Endothelial cell of umbilical vein (primary cell): ENCODE results near the gene EXOC7. TPM values are rescaled to one million over a fixed set of nuclear protein-coding genes. Genes with fewer than 3 reads are reported as not detected.

Experiments
- BruUV-seq: library from RNA; stranded (reverse); fragments of 400-500 nt; replicated peaks from 2 replicates; lab custom pipeline; 2021; lab: Mats Ljungman, UMichigan
- CTCF ChIA-PET: fragments of 300-600, 350-600 bp; sonication (Branson Sonifier 250); formaldehyde crosslinking; loops from one replicate; lab custom pipeline; 2021; ENCODE audit warnings: antibody characterized with exemption, inconsistent platforms; lab: Charles Lee
- POLR2A ChIA-PET: fragments of 300-600, 350-600 bp; sonication (Branson Sonifier 250); formaldehyde crosslinking; loops from one replicate; lab custom pipeline; 2021; ENCODE audit warnings: antibody characterized with exemption, inconsistent platforms; lab: Charles Lee
- DNase-seq: peaks from one replicate; pipeline ENCODE4 v3.0.0-alpha.2; 2011; ENCODE audit warnings: low read depth, low spot score
- FAIRE-seq: peaks from 2 replicates; lab custom pipeline; 2011; peaks lifted over from hg19 to GRCh38; lab: Jason Lieb, UNC
- H2AFZ ChIP-seq: 2 replicates; pipeline ENCODE4 v1.6.0; 2012; ENCODE audit warnings: low read depth, low read length, control low read depth, inconsistent platforms
- H3K27ac ChIP-seq: 2 replicates; pipeline ENCODE4 v1.5.1; 2011; ENCODE audit warnings: low read depth, mild to moderate bottlenecking, control low read depth, low read length, moderate library complexity; ENCODE audit not compliant: insufficient read depth
- H3K27me3 ChIP-seq, 2 experiments: 2 replicates each; pipeline versions ENCODE4 v1.6.0 to v1.6.1; 2011; ENCODE audit warnings: low read length in 2 of 2, mixed read lengths in 1 of 2; ENCODE audit not compliant: control insufficient read depth in 2 of 2, insufficient read depth in 2 of 2
- H3K36me3 ChIP-seq, 2 experiments: 2 replicates in 1 of 2; 3 replicates in 1 of 2; pipeline ENCODE4 v1.5.1; 2011; ENCODE audit warnings: low read length in 2 of 2, mild to moderate bottlenecking in 1 of 2, moderate library complexity in 1 of 2; ENCODE audit not compliant: control insufficient read depth in 2 of 2, insufficient read depth in 2 of 2; ENCODE audit errors: extremely low read depth in 1 of 2
- H3K4me1 ChIP-seq: 3 replicates; pipeline ENCODE4 v1.5.1; 2011; ENCODE audit warnings: mild to moderate bottlenecking, low read length; ENCODE audit not compliant: control insufficient read depth, insufficient read depth; ENCODE audit errors: extremely low read depth
- H3K4me2 ChIP-seq: 2 replicates; pipeline ENCODE4 v1.6.1; 2011; ENCODE audit warnings: low read length, control low read depth, mixed read lengths; ENCODE audit not compliant: insufficient read depth
- H3K4me3 ChIP-seq, 3 experiments: fragments of 200-600 bp in 1 of 3; sonication (generic), shearing (Covaris generic) in 1 of 3; replicated peaks in 1 of 3; 2 replicates each; pipeline ENCODE4 v1.5.1; 2011 to 2016; ENCODE audit warnings: control low read depth in 3 of 3, low read length in 3 of 3, mild to moderate bottlenecking in 2 of 3, inconsistent platforms in 1 of 3, low read depth in 1 of 3, moderate library complexity in 1 of 3; ENCODE audit not compliant: insufficient read depth in 1 of 3
- H3K79me2 ChIP-seq: 2 replicates; pipeline ENCODE4 v1.6.0; 2012; ENCODE audit warnings: low read length, inconsistent platforms; ENCODE audit not compliant: control insufficient read depth, insufficient read depth
- H3K9ac ChIP-seq: replicated peaks from 2 replicates; pipeline ENCODE3; 2011; ENCODE audit warnings: low read length, control low read depth; ENCODE audit not compliant: insufficient read depth; ENCODE audit errors: extremely low read depth
- H3K9me1 ChIP-seq: replicated peaks from 3 replicates; pipeline ENCODE4 v1.6.0; 2011; ENCODE audit warnings: mild to moderate bottlenecking, low read length; ENCODE audit not compliant: control insufficient read depth, insufficient read depth; ENCODE audit errors: extremely low read depth
- H3K9me3 ChIP-seq: replicated peaks from 2 replicates; pipeline ENCODE4 v1.5.1; 2012; ENCODE audit warnings: low read length, inconsistent platforms; ENCODE audit not compliant: control insufficient read depth, insufficient read depth
- H4K20me1 ChIP-seq: replicated peaks from 2 replicates; pipeline ENCODE3; 2011; ENCODE audit warnings: mild to moderate bottlenecking, low read length; ENCODE audit not compliant: control insufficient read depth, insufficient read depth; ENCODE audit errors: extremely low read depth
- EZH2 ChIP-seq: IDR thresholded peaks from 2 replicates; pipeline ENCODE4 v1.6.1; 2012; ENCODE audit warnings: borderline replicate concordance, low read depth, mild to moderate bottlenecking, moderate library complexity, low read length, inconsistent platforms; ENCODE audit not compliant: severe bottlenecking
- FOS ChIP-seq: IDR thresholded peaks from 2 replicates; pipeline ENCODE4 v1.6.1; 2011; ENCODE audit warnings: mild to moderate bottlenecking, low read length, moderate library complexity, borderline replicate concordance; ENCODE audit not compliant: insufficient read depth
- GATA2 ChIP-seq: IDR thresholded peaks from 2 replicates; pipeline ENCODE4 v1.7.0; 2011; ENCODE audit warnings: low read depth, mild to moderate bottlenecking, moderate library complexity, mixed read lengths, low read length; ENCODE audit not compliant: insufficient read length, insufficient read depth
- JUN ChIP-seq: IDR thresholded peaks from 2 replicates; pipeline ENCODE4 v1.6.1; 2011; ENCODE audit warnings: borderline replicate concordance, low read depth; ENCODE audit not compliant: insufficient read length, insufficient read depth
- MYC ChIP-seq: IDR thresholded peaks from one replicate; pipeline ENCODE4 v1.6.1; 2011; ENCODE audit warnings: mild to moderate bottlenecking, low read depth, low read length
- POLR2A ChIP-seq: IDR thresholded peaks from 2 replicates; pipeline ENCODE4 v1.6.1; 2012; ENCODE audit warnings: low read depth, mild to moderate bottlenecking, control low read depth, low read length
- POLR2AphosphoS5 ChIP-seq: IDR thresholded peaks from 2 replicates; pipeline ENCODE4 v1.6.1; 2012; ENCODE audit warnings: low read depth, mild to moderate bottlenecking, control low read depth, low read length, moderate library complexity; ENCODE audit not compliant: insufficient read depth
- dilution Hi-C: fragments of 300-500 bp; cut with MboI; formaldehyde crosslinking; loops from one replicate; pipeline ENCODE4 v1.15.0; 2019; ENCODE audit warnings: low sequenced_read_pairs; ENCODE audit not compliant: extremely low pct_ligation_motif_present
- intact Hi-C: fragments of 100-400 bp; cut with micrococcal nuclease; formaldehyde crosslinking; loops from one replicate; pipeline ENCODE4 v1.10.0; 2022
- polyA plus RNA-seq, 4 experiments: library from polyadenylated mRNA; depleted of rRNA in 3 of 4; stranded (reverse) in 3 of 4; unstranded in 1 of 4; fragments of >200 nt; gene quantifications; 2 replicates each; pipeline versions ENCODE4 v1.2.1 to v1.2.3, GENCODE V29; 2011 to 2012; ENCODE audit warnings: missing spikeins in 1 of 4
- total RNA-seq: library from RNA; stranded (reverse); gene quantifications from 2 replicates; pipeline ENCODE4 v1.2.3, GENCODE V29; 2021
- TF ChIP-seq, protein P1 (sequence below), 2 donors: IDR thresholded peaks; 1 replicate in 1 of 2; 2 replicates in 1 of 2; pipeline ENCODE4 v1.5.1; 2011; ENCODE audit warnings: low read length in 2 of 2, mild to moderate bottlenecking in 2 of 2, moderate library complexity in 2 of 2, control low read depth in 1 of 2, inconsistent platforms in 1 of 2, low read depth in 1 of 2; ENCODE audit not compliant: insufficient read depth in 1 of 2; ENCODE audit errors: extremely low read depth in 1 of 2
- TF ChIP-seq, protein P2 (sequence below): IDR thresholded peaks from 2 replicates; pipeline ENCODE4 v1.6.1; 2011; ENCODE audit not compliant: insufficient read depth, insufficient read length

Gene EXOC7
- total and polyA plus RNA-seq, 2 donors (not counting 3 experiments of a cell fraction or from before 2014, with no cell fraction given): 91.5 to 137 TPM

DNA sequence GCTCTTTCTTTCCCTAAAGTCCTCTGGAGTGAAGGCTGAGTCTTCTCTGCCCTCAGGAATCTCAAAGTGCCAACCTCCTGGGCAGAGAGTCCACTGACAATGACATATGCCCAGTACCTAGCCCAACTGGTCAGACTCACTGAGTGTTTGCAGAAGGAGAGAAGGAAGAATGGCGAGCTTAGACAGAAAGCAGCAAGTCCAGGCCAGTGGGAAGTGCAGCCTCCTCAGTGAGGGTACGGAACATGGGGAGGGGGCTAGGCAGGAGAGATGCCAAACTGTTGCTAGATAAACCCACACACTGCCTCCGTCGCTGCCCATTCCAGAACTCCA is 678 bp downstream of the EXOC7 start:
- ChIA-PET POLR2A (interaction anchor here (0.6 to 1.2 kb wide), 2 partner anchors 31 to 164 kb away, joined by 5 read pairs; partner anchors contain the start of gene SRP68), CTCF (interaction anchor here (1.0 to 4.2 kb wide), 9 partner anchors 10 to 295 kb away, joined by 3 to 24 read pairs (median 4); partner anchors contain the start of genes MRPL38 and PRPSAP1)
- FAIRE-seq (peak; percentile 28), DNase-seq (no peak)
- dilution Hi-C loops (no loop called here), intact Hi-C loops (loop anchor here (1.0 kb wide), 2 partner anchors 12 to 31 kb away; partner anchors contain the start of gene SRP68)
- no peak for TF ChIP-seq EZH2
- no peak for TF ChIP-seq GATA2
- TF ChIP-seq, protein P1, sequence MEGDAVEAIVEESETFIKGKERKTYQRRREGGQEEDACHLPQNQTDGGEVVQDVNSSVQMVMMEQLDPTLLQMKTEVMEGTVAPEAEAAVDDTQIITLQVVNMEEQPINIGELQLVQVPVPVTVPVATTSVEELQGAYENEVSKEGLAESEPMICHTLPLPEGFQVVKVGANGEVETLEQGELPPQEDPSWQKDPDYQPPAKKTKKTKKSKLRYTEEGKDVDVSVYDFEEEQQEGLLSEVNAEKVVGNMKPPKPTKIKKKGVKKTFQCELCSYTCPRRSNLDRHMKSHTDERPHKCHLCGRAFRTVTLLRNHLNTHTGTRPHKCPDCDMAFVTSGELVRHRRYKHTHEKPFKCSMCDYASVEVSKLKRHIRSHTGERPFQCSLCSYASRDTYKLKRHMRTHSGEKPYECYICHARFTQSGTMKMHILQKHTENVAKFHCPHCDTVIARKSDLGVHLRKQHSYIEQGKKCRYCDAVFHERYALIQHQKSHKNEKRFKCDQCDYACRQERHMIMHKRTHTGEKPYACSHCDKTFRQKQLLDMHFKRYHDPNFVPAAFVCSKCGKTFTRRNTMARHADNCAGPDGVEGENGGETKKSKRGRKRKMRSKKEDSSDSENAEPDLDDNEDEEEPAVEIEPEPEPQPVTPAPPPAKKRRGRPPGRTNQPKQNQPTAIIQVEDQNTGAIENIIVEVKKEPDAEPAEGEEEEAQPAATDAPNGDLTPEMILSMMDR (IDR thresholded peaks at IDR 0.05; ENCODE audit: extremely low read depth in 1 of 2, insufficient read depth in 1 of 2, low read depth in 1 of 2, low read length in 2 of 2): no peak
- TF ChIP-seq JUN: no peak
- no peak for TF ChIP-seq MYC
- TF ChIP-seq POLR2A: no peak
- no peak for TF ChIP-seq FOS
- TF ChIP-seq, protein P2, sequence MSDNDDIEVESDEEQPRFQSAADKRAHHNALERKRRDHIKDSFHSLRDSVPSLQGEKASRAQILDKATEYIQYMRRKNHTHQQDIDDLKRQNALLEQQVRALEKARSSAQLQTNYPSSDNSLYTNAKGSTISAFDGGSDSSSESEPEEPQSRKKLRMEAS: no peak
- TF ChIP-seq POLR2AphosphoS5: no peak
- Histone ChIP-seq H3K27ac (peak overlapping the region; percentile 52), H3K27me3 (no peaks in the 10 kb centered on the region), H3K4me2 (peak overlapping the region; percentile 79), H3K9me3 (no peaks in the 10 kb centered on the region), H2AFZ (peak overlapping the region; percentile 98), H4K20me1 (no peaks in the 10 kb centered on the region), H3K4me1 (peaks cover 8% of the 10 kb centered on the region), H3K4me3 (peak overlapping the region; percentile 73 to 87 (median 78)), H3K79me2 (peaks cover 11% of the 10 kb centered on the region), H3K9me1 (no peaks in the 10 kb centered on the region), H3K9ac (peak overlapping the region; percentile 69), H3K36me3 (peaks cover 0 to 7% of the 10 kb centered on the region in 2 experiments)
- no TSS peak for BruUV-seq
